ENCODE results near the gene PFKL. TPM values are rescaled to one million over a fixed set of nuclear protein-coding genes. Genes with fewer than 3 reads are reported as not detected.

Gene PFKL
- total RNA-seq, 2 experiments from 2014 or later, result 218 to 221 TPM

GRCh38 chr21:44315691-44316203 lies 15.9 kb downstream of the PFKL start:
- CTCF ChIA-PET, result interaction anchor here (0.5 kb wide), 1 partner anchor 485 kb away, joined by 3 read pairs; no protein-coding TSS in a partner anchor
- no peak for DNase-seq
- H3K27me3 Mint-ChIP-seq, result no peaks in the 10 kb centered on the region
- no peaks in the 10 kb centered on the region for H3K4me1 Mint-ChIP-seq
- no peak overlapping the region for H3K4me3 Mint-ChIP-seq
- no peak overlapping the region for H3K27ac Mint-ChIP-seq
- POLR2A ChIA-PET, result interaction anchor here (1.0 to 1.8 kb wide), 3 partner anchors 12 to 16 kb away, joined by 3 to 7 read pairs (median 4); no protein-coding TSS in a partner anchor
- H3K9me3 Mint-ChIP-seq, result no peaks in the 10 kb centered on the region
- H3K36me3 Mint-ChIP-seq (ENCODE audit: low read depth), result peaks cover 22% of the 10 kb centered on the region

GRCh38 chr21:44316277-44316900 lies 16.5 kb downstream of the PFKL start:
- POLR2A ChIA-PET, result interaction anchor here (1.0 to 1.8 kb wide), 3 partner anchors 12 to 16 kb away, joined by 3 to 7 read pairs (median 4); no protein-coding TSS in a partner anchor
- no peak for DNase-seq
- no peaks in the 10 kb centered on the region for H3K9me3 Mint-ChIP-seq
- H3K27ac Mint-ChIP-seq, result no peak overlapping the region
- no peaks in the 10 kb centered on the region for H3K4me1 Mint-ChIP-seq
- H3K36me3 Mint-ChIP-seq (ENCODE audit: low read depth), result peaks cover 16% of the 10 kb centered on the region
- CTCF ChIA-PET, result interaction anchor here (0.5 kb wide), 1 partner anchor 484 kb away, joined by 3 read pairs; no protein-coding TSS in a partner anchor
- no peak overlapping the region for H3K4me3 Mint-ChIP-seq
- no peaks in the 10 kb centered on the region for H3K27me3 Mint-ChIP-seq

GRCh38 chr21:44317241-44317782 lies 17.5 kb downstream of the PFKL start:
- CTCF ChIA-PET, result no interaction called here
- H3K4me3 Mint-ChIP-seq, result no peak overlapping the region
- no peak overlapping the region for H3K27ac Mint-ChIP-seq
- POLR2A ChIA-PET, result no interaction called here
- no peaks in the 10 kb centered on the region for H3K27me3 Mint-ChIP-seq
- DNase-seq, result no peak
- no peaks in the 10 kb centered on the region for H3K9me3 Mint-ChIP-seq
- no peaks in the 10 kb centered on the region for H3K4me1 Mint-ChIP-seq
- peaks cover 10% of the 10 kb centered on the region for H3K36me3 Mint-ChIP-seq (ENCODE audit: low read depth)

GRCh38 chr21:44317871-44318270 lies 18.0 kb downstream of the PFKL start:
- CTCF ChIA-PET, result no interaction called here

GRCh38 chr21:44318489-44319285 lies 18.8 kb downstream of the PFKL start:
- POLR2A ChIA-PET, result interaction anchor here (1.0 to 1.2 kb wide), 3 partner anchors 11 to 16 kb away, joined by 3 to 5 read pairs (median 3); no protein-coding TSS in a partner anchor
- CTCF ChIA-PET, result no interaction called here
- no peak overlapping the region for H3K27ac Mint-ChIP-seq

More at GRCh38 chr21:44317871-44318270, 18.0 kb downstream of the PFKL start:
- no peak overlapping the region for H3K27ac Mint-ChIP-seq
- no peaks in the 10 kb centered on the region for H3K9me3 Mint-ChIP-seq
- no peak overlapping the region for H3K4me3 Mint-ChIP-seq
- H3K27me3 Mint-ChIP-seq, result no peaks in the 10 kb centered on the region
- H3K4me1 Mint-ChIP-seq, result no peaks in the 10 kb centered on the region
- peaks cover 10% of the 10 kb centered on the region for H3K36me3 Mint-ChIP-seq (ENCODE audit: low read depth)
- DNase-seq, result no peak
- POLR2A ChIA-PET, result interaction anchor here (1.2 kb wide), 1 partner anchor 12 kb away, joined by 3 read pairs; no protein-coding TSS in a partner anchor

GRCh38 chr21:44319407-44320065 lies 19.7 kb downstream of the PFKL start:
- Mint-ChIP-seq H3K4me1 (no peaks in the 10 kb centered on the region), H3K27me3 (no peaks in the 10 kb centered on the region), H3K4me3 (no peak overlapping the region), H3K9me3 (no peaks in the 10 kb centered on the region), H3K36me3 (ENCODE audit: low read depth) (peaks cover 15% of the 10 kb centered on the region), H3K27ac (no peak overlapping the region)
- ChIA-PET POLR2A (interaction anchor here (1.0 to 1.2 kb wide), 3 partner anchors 10 to 15 kb away, joined by 3 to 5 read pairs (median 3); no protein-coding TSS in a partner anchor), CTCF (no interaction called here)
- no peak for DNase-seq

More at GRCh38 chr21:44318489-44319285, 18.8 kb downstream of the PFKL start:
- no peak for DNase-seq
- no peaks in the 10 kb centered on the region for H3K27me3 Mint-ChIP-seq
- H3K36me3 Mint-ChIP-seq (ENCODE audit: low read depth), result peaks cover 15% of the 10 kb centered on the region
- no peaks in the 10 kb centered on the region for H3K9me3 Mint-ChIP-seq
- H3K4me3 Mint-ChIP-seq, result no peak overlapping the region
- H3K4me1 Mint-ChIP-seq, result no peaks in the 10 kb centered on the region

- ChIA-PET CTCF (no interaction called here), POLR2A (no interaction called here)
- Mint-ChIP-seq H3K4me3 (no peak overlapping the region), H3K27ac (no peak overlapping the region), H3K27me3 (no peaks in the 10 kb centered on the region), H3K9me3 (no peaks in the 10 kb centered on the region), H3K4me1 (no peaks in the 10 kb centered on the region), H3K36me3 (ENCODE audit: low read depth) (peaks cover 19% of the 10 kb centered on the region)
- DNase-seq, result no peak
Measured at GRCh38 chr21:44320847-44321246, 21.0 kb downstream of the PFKL start.

- ChIA-PET POLR2A (interaction anchor here (1.4 kb wide), 1 partner anchor 18 kb away, joined by 3 read pairs; the partner anchor contains the start of gene CFAP410), CTCF (no interaction called here)
- no peaks in the 10 kb centered on the region for H3K4me1 Mint-ChIP-seq
- no peak for DNase-seq
- H3K36me3 Mint-ChIP-seq (ENCODE audit: low read depth), result peaks cover 21% of the 10 kb centered on the region
- no peaks in the 10 kb centered on the region for H3K27me3 Mint-ChIP-seq
- H3K9me3 Mint-ChIP-seq, result no peaks in the 10 kb centered on the region
- no peak overlapping the region for H3K27ac Mint-ChIP-seq
- H3K4me3 Mint-ChIP-seq, result no peak overlapping the region
Measured at GRCh38 chr21:44321846-44322450, 22.1 kb downstream of the PFKL start.

GRCh38 chr21:44322621-44323325 lies 22.9 kb downstream of the PFKL start:
- no peak for DNase-seq
- ChIA-PET CTCF (no interaction called here), POLR2A (interaction anchor here (1.4 kb wide), 1 partner anchor 17 kb away, joined by 3 read pairs; the partner anchor contains the start of gene CFAP410)
- Mint-ChIP-seq H3K4me1 (no peaks in the 10 kb centered on the region), H3K27ac (no peak overlapping the region), H3K27me3 (no peaks in the 10 kb centered on the region), H3K4me3 (no peak overlapping the region), H3K9me3 (no peaks in the 10 kb centered on the region), H3K36me3 (ENCODE audit: low read depth) (peaks cover 21% of the 10 kb centered on the region)

GRCh38 chr21:44323591-44323990 lies 23.7 kb downstream of the PFKL start:
- ChIA-PET CTCF (no interaction called here), POLR2A (interaction anchor here (1.4 kb wide), 1 partner anchor 10 kb away, joined by 3 read pairs; no protein-coding TSS in a partner anchor)
- no peak for DNase-seq
- Mint-ChIP-seq H3K27me3 (no peaks in the 10 kb centered on the region), H3K9me3 (no peaks in the 10 kb centered on the region), H3K4me1 (no peaks in the 10 kb centered on the region), H3K27ac (no peak overlapping the region), H3K36me3 (ENCODE audit: low read depth) (peaks cover 21% of the 10 kb centered on the region), H3K4me3 (no peak overlapping the region)

- peaks cover 20% of the 10 kb centered on the region for H3K36me3 Mint-ChIP-seq (ENCODE audit: low read depth)
Measured at GRCh38 chr21:44324106-44324853, 24.4 kb downstream of the PFKL start.

More at GRCh38 chr21:44324106-44324853, 24.4 kb downstream of the PFKL start:
- POLR2A ChIA-PET, result interaction anchor here (1.4 kb wide), 1 partner anchor 9 kb away, joined by 3 read pairs; no protein-coding TSS in a partner anchor
- CTCF ChIA-PET, result no interaction called here
- Mint-ChIP-seq H3K27me3 (no peaks in the 10 kb centered on the region), H3K4me3 (no peak overlapping the region), H3K9me3 (no peaks in the 10 kb centered on the region), H3K27ac (no peak overlapping the region), H3K4me1 (no peaks in the 10 kb centered on the region)
- DNase-seq, result no peak
